HG02840 (cell line): ENCODE measurements around the gene WDR20.
"Not testable (repeated sequence)": the region's sequence is repeated elsewhere in the genome, so short reads cannot be mapped to it uniquely, and the experiment has no call there.

Source experiments
- ATAC-seq: cut with Tn5 transposase; IDR thresholded peaks from one replicate; pipeline ENCODE4 v1.9.1; 2021; ENCODE audit warnings: mild to moderate bottlenecking, moderate library complexity, moderate number of reproducible peaks; ENCODE audit not compliant: unreplicated experiment, low FRiP score

Gene WDR20

DNA sequence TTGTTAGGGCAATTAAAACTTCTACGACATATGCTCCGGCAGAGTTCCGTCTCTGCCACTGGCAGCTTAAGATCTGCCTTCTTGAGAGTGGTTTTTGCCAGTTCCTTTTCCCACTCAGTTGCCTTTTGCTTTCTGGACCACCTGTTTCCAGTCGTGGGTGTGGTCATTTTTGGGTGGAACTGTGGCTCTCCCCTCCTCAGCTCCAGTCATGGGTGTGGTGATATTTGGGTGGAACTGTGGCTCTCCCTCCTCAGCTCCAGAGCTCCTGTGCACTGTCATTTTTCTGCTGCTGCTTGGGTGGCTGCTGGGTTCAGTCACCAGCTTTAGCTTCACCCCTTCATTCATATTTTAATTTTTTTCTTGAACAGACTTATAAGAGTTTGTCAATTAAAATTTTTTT is 25.3 kb downstream of the WDR20 start:
- no peak for ATAC-seq

DNA sequence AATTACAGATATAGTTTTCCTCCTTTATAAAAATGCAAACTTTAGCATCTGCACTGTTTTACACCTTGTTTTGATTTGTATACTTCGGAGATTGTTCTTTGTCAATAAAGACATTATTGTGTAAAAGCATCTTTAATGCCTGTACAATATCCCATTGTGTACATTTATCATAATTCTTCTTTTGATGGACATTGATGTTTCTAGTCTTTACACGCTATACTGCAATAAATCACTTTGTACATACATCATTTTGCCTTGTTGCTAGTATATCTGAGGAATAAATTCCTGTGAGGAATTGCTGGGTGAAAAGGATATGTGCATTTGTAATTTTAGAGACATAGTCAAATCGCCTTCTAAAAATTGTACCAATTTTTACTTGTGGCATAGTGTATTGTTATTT is 30.4 kb downstream of the WDR20 start:
- no peak for ATAC-seq

DNA sequence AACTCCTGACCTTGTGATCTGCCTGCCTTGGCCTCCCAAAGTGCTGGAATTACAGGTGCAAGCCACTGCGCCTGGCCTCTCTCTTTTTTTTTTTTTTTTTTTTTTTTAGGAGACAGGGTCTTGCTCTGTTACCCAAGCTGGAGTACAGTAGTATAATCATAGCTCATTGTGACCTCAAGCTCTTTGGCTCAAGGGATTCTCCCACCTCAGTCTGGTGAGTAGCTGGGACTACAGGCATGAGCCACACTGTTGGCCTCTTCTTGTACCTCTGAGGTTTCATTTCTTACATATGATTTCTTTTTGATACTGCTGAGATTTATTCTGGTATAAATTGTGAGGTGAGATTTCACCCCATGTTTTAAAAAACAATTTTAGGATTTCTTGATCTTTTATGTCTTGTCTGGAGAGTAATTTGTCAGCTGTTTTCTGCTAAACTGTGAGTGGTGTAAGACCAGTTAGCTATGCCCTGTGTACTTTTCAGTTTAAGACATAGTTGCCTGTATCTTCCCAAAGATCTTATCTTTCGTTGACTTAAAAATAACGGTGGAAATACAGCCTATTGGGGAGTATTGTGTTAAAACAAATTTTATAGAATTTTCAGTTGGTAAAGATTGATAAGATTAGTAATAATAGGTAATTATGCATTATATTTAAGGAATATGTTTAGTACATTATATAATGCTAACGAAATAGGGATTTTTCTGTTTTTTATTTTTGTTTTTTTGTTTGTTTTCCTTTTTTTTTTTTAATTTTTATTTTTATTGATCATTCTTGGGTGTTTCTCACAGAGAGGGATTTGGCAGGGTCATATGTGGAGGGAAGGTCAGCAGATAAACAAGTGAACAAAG is 31.7 kb downstream of the WDR20 start:
- no peak for ATAC-seq

DNA sequence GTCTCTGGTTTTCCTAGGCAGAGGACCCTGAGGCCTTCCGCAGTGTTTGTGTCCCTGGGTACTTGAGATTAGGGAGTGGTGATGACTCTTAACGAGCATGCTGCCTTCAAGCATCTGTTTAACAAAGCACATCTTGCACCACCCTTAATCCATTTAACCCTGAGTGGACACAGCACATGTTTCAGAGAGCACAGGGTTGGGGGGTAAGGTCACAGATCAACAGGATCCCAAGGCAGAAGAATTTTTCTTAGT is 32.2 kb downstream of the WDR20 start:
- not testable (repeated sequence) for ATAC-seq

DNA sequence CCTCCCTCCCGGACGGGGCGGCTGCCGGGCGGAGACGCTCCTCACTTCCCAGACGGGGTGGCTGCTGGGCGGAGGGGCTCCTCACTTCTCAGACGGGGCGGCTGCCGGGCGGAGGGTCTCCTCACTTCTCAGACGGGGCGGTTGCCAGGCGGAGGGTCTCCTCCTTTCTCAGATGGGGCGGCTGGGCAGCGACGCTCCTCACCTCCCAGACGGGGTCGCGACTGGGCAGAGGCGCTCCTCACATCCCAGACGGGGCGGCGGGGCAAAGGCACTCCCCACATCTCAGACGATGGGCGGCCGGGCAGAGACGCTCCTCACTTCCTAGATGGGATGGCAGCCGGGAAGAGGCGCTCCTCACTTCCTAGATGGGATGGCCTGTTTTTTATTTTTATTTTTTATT is 33.0 kb downstream of the WDR20 start:
- ATAC-seq, result not testable (repeated sequence)

DNA sequence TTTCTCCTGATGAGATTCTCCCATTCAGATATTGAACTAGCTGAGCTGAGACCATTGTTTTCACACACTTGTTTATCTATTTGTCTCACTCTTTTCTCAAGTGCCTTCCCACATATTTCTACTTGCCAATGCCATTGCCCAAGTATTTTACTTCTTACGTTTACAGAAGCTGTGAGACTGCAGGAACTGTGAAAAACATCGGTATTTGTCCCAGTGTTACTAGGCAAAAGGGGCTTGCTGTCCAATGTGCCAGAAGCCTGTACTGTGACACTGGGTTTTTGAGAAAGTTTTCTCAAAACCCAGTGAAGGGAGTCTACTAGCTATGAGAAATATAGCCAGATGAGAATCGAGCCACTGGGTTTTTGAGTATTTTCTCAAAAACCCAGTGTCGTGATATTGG is 37.5 kb downstream of the WDR20 start:
- ATAC-seq, result no peak

DNA sequence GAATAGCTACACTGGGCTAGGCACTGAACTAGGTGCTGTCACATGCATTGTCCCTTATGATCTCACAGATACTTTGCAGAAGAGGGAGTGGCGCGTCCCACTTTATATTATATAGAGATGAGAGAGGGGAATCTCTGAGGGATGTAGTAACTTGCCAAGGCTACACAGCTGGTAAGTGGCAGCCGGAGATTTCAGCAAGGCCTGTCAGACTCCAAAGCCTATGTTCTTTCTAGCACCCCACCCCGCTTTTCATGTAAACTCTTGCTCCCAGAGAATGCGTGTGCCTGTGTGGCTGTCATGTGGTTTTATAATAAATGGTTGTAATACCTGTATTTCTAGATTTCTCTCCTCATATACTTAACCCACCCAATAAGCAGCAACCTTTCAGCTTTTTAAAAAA is 39.1 kb downstream of the WDR20 start:
- ATAC-seq, result no peak

DNA sequence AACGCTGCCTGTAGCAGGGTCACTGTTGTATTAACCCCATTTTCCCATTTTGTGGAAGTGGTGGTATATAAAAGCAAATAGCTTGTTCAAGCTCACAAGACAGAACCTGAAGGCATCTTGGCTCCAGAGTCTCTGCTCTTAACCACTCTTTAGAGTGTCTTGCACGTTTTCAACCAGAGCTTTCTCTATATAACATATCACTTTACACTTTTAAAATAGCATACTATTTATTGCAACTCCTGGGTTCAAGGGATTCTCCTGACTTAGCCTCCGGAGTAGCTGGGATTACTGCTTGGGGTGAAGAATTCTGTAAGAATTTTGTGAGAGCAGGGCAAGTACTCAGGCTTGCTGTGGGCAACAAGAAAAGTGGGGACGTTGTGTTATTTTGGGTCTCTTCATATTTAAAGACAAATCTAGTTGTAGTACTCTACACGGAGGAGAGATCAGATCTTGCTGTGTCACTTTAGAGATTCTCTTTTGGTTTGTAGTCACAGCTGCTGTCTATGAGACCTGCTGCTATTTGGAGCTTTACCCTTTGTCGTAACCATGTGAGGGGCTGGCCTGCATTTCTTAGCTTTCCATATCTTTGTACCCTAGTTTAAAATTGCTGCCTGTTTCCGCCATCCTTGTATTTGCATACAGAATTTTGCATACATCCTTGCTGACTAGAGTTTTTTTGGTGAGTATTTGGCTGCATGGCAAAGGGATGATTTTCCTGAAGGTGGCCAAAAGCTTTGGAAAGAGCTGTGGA is 40.7 kb downstream of the WDR20 start:
- ATAC-seq, result no peak

DNA sequence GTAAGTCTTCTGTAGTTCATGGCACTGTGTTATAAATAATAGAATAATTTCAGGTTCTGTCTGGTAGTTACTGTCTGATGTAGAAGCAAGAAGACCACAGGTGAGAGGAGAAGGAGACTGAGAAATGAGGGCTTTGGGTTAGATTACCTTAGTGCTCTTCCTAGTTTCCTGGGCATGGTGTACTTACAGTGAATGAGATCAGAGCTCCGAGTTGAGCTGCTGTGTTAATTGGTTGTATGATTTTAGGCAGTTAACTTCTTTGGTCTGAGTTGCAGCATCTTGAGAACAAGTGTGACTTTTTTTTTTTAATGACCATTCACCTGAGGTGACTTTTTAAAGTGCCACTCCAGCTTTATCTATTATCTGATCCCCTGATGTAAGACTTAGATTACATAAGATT is 41.5 kb downstream of the WDR20 start:
- no peak for ATAC-seq

DNA sequence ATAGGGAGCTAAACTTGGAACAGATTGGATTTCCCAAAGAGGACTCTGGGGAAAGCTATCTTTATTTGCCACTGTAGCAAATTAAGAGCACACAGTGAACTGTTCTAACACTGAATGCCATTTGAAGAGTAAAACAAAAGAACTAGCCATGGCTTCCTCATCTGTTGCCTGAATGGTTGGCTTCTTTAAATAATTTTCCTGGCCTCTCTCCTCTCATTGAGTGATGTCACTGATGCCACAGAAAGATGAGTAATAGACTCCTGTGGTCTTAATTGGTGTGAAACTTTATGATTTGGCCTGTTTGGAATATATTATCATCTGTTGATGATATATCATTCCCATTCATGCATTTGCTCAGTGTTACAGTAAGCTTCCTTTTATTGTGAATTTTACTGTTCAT is 42.5 kb downstream of the WDR20 start:
- ATAC-seq, result no peak

DNA sequence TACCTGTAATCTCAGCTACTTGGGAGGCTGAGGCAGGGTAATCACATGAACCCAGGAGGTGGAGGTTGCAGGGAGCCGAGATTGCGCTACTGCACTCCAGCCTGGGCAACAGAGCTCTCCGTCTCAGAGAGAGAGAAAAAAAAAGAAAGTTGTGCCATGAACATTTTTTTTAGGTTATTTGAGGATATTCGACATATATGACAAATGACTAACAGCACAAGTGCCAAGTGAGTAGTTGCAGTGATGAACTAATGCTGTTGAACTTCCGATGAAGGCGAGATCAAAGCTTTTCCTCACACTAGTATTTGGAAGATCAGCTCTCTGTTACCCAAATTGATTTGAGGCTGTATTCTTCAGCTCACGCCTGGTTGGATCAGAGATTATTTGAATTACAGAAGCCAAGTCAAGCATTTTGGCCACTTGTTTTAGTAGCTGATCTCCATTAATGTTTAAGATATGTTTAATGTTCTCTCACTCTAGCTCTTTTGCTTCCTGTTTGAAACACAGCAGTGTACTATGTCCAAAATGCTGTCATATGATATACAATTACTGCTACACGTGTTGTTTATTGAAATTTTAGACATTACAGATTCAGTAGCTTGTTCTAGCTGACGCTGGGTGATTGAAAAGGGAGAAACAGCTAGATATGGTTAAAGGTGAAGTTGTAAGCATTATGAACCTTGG is 43.4 kb downstream of the WDR20 start:
- no peak for ATAC-seq

DNA sequence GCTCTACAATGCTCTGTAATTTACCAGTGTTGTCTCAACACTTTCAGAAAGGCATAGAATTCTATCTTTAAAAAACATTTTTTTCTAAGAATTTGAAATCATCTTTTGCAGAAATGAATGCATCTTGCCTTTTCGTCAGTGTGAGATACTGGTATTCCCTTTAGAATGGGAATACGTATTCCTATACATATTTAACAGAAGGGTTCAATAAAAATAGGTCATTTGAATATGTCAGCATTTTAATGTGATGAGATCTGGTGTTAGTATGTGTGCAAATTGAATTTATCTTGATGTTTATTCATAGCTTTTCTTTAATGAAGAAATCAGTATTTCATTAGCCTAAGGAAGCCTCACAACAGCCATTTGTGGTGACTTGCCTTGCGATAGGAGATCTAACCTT is 44.2 kb downstream of the WDR20 start:
- ATAC-seq, result no peak

DNA sequence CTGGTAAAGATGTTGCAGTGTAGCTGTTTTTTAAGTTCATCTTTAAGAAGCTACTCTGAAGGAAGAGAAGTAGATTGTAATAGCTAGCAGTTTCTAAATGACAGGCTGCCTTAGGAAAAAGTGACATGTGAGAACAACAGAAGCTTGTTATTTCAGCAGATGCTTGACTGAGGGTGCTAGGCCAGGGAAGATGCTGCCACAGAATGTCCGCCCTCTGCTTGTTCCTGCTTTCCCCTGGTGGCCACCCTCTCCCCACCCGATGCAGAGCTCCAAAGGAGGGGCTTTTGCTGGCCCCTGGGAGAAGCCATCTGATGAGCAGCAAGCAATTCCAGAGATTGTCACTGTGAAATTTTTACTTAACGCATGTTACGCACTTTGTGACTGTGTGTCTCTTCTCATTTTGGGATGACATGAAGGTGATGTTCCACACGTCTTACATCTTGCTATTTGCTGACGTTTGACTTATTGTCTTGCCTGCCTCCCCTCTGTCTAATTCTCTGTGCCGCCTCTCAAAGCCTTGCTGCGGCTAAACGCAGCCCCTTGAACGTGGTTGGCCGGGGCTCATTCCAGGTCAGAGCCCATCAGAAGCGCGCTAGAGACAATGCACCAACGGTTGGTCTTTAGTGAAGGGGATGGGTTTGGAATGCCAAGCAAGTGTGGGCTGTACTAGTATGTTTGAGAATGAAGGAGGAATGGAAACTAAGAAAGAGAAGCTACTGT is 44.8 kb downstream of the WDR20 start:
- no peak for ATAC-seq

DNA sequence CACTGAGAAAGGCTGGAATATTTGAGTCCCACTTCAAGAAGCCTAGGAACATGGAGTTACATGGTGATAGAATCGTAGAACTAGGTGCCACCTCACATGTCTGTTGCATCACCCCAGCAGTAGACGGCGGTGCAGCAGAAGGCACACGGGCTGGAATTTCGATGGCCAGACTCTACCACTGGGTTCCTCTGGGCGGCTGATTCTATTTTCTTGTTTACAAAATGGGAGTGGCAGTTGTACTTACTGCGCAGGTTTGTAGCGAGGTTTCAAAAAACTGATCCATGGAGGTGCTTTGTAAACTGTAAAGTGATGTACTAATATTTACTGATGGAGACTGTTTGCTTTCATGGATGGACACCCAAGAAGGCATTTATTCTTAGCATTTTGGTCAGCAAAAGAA is 45.7 kb downstream of the WDR20 start:
- no peak for ATAC-seq

DNA sequence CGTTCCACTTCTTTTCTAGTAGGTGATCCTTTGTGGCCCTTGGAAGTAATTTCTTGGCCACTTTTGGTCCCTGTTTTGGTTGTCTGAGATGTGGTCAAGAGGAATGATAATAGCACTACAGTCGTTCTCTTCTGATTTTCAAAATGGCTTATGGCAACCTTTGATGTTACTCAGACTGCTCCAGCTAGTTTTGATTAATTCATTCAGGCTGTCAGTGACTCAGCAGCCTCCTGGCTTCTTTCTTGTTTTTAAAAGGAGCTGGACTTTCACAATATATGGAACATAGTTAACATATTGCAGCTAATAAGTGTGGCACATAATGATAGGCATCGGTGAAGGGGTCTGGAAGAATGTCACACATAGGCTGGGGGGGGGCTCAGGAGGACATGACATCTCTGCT is 47.3 kb downstream of the WDR20 start:
- ATAC-seq, result no peak

DNA sequence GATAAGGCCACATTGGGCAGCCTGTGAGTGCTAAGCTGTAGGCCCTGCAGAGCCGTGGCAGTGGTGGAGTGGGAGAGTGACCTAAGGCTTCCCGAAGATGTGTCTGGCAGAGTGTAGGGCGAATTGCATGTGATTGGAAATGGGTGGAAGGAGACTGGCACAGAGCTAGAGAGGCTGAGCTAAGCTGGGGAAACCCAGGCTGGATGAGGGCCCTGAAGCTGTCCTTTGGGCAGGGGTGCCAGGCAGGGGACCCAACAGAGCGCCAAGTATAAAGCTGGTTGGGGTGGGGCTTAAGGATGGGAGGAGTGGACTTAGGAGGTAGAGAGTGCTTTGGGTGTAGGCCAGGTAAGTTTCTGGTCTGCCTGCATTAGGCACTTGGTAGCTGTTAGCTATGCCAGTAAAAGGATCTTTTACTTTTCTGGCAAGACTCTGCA is 47.9 kb downstream of the WDR20 start:
- no peak for ATAC-seq

DNA sequence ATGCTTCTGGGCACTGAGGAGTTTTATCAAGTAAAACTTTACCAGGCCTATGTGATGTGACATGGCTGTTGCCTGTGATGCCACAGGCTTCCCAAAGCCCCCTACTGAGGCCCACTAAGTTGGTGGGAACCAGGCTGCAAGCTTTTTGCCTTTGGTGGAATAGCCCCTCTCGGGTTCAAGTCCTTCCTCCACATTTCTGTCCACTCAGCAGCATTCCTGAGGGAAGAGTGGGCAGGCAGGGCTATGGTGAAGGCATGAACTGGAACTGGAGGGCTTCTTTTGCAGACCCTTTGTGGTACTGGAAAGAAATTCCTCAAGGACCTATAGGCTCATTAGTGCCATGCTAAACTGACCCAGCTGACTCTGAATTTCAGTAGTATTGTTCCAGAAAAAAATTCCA is 48.5 kb downstream of the WDR20 start:
- no peak for ATAC-seq

DNA sequence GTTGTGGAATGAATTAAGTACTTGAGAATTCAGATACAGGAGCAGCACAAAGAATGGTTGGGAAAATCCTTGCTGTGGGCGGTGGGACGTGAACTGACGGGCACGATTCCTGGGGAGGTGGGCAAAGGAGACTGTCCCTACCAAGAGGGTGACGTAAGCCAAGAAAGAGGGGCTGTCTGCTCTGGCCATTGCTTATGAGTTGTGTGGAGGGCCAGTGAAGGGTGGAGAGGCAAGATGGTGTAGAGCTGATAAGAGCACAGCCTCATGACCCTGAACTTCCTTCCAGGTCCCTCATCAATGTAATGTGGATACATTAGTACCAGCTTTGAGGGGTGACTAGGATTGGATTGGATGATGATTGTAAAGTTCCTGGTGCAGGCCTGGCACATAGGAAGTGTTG is 50.2 kb downstream of the WDR20 start:
- no peak for ATAC-seq

DNA sequence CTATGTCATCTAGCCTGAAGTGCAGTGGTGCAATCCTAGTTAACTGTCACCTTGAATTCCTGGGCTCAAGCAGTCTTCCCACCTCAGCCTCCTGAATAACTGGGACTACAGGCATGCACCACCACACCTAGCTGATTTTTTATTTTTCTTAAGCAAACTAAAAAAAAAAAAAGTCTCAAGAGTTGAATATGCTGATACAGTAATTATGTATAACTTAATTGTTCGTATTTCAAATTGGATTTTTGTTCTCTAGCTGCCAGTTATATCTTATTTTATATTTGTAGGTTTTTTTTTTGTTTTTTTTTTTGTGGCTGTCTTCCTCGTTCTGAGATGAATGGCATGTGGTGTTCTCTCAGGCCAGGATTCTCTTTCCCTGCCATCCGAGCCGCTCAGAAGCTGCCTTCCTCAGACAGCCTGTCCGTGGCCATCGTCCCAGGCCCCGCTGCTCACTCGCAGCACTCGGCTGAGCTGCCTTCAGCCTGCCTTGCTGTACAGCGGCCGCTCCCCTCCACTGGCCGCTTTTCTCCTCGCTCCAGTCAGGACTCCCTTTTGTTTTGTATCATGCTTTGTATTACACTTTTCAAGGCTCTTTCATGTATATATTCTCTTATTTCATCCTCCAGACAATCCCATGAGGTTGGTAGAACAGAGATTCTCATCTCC is 53.3 kb downstream of the WDR20 start:
- ATAC-seq, result no peak

DNA sequence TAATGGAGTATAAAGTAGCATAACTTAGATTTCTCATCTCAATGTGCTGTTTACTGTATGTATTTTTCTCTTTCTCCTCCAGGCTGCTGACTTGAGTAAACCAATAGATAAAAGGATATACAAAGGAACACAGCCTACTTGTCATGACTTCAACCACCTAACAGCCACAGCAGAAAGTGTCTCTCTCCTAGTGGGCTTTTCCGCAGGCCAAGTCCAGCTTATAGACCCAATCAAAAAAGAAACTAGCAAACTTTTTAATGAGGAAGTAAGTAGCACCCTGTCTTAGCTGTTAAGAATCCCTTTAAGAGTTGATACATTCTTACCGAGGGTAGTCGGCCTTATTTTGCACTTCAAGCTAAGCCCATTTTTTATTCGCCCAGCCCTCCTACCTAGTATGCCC is 55.2 kb downstream of the WDR20 start:
- no peak for ATAC-seq

DNA sequence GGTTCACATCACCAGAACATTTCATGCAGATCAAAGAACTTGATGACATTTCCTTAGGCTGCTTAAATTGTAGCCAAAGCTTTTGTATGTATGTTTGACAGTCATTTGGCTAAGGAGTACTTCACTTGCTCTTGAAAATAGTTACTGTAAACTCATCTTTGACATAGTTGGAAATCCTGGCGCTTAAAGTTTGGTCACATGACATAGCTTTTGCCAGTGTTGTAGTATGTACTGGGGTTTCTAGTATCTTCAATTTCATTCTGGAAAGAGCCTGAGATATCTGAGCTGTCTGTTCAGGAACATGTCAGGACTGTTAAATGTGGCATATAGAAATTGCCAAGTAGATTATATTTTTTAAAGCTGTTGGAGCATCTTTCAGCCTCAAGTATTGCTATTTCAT is 55.7 kb downstream of the WDR20 start:
- no peak for ATAC-seq
